IPS-20b (cell line): ENCODE measurements around the gene CUX1.

ENCODE experiments used
- H3K27ac ChIP-seq: one replicate; pipeline ENCODE4 v1.5.1; 2013; ENCODE audit warnings: low read length
- H3K27me3 ChIP-seq: 2 replicates; pipeline ENCODE4 v1.6.1; 2013; ENCODE audit warnings: mild to moderate bottlenecking, low read length, inconsistent platforms; ENCODE audit not compliant: insufficient read depth
- H3K36me3 ChIP-seq: 2 replicates; pipeline ENCODE4 v1.6.1; 2013; ENCODE audit warnings: low read depth, mild to moderate bottlenecking, inconsistent platforms, low read length, moderate library complexity; ENCODE audit not compliant: insufficient read depth
- H3K4me1 ChIP-seq: 2 replicates; pipeline ENCODE4 v1.6.1; 2013; ENCODE audit warnings: mild to moderate bottlenecking, control low read depth, inconsistent platforms, low read length, moderate library complexity; ENCODE audit not compliant: insufficient read depth
- H3K4me3 ChIP-seq: 2 replicates; pipeline ENCODE4 v1.5.1; 2013; ENCODE audit warnings: mild to moderate bottlenecking, low read length, inconsistent platforms
- H3K9ac ChIP-seq: 2 replicates; pipeline ENCODE4 v1.6.1; 2013; ENCODE audit warnings: low read depth, mild to moderate bottlenecking, inconsistent platforms, low read length, moderate library complexity
- H3K9me3 ChIP-seq: 2 replicates; pipeline ENCODE4 v1.6.1; 2013; ENCODE audit warnings: mild to moderate bottlenecking, low read depth, low read length, inconsistent platforms; ENCODE audit not compliant: insufficient read depth

CUX1 gene

DNA sequence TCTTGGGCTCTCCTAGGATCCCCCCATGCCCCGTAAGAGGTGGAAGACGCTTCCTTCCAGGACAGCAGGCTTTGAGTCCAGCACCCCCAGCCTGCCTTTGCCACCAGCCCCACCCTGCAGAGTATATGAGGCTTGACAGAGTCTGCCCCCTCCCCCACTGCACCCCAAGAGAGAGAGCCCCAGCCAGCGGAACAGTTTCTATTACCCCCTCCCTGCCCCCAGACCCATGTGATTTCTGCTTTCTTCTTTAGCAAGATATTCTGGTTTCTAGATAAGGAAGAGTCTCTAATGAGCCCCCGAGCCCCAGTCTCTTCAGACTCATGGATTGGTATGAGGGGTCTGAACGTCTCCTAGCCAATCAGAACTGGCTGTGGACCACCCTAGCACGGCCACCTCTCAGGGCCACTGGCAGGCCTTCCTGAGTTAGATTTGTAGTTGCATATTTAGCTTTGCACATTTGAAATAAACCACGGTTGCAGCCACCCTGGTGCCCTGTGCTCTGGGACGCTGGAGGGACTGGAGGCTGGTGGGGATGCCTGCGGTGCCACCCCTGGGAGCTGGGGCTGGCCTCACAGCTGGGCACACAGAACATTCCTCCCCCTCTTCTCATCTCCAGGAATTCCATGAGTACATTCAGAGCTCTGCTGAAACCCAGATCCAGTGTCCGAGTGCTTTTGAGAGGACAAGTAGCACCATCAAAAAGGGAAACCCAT is 466.2 kb downstream of the CUX1 start:
- H3K9ac ChIP-seq = no peak overlapping the region

DNA sequence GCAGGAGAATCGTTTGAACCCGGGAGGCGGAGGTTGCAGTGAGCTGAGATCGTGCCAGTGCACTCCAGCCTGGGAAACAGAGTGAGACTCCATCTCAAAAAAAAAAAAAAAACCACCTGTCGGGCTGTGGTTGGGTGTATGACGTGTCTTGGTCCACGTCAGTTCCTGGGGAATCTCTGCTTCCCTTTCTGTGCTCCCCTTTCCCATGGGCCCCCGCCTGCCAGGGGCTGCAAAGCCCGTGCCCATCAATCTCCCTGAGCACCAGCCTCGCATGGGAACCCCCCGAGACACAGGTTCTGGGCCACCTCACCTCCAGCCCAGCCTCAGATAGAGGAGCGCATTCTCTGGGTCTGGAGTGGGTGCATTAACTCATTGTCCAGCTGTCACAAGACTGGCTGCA is 467.0 kb downstream of the CUX1 start:
- H3K27me3 ChIP-seq = peaks cover 27% of the 10 kb centered on the region; the same call in 1 of the 2 replicates
- no peak overlapping the region for H3K4me3 ChIP-seq
- no peak overlapping the region for H3K27ac ChIP-seq
- no peak overlapping the region for H3K9ac ChIP-seq
- H3K4me1 ChIP-seq = no peaks in the 10 kb centered on the region; the same call in 1 of the 2 replicates
- no peaks in the 10 kb centered on the region for H3K36me3 ChIP-seq
- no peaks in the 10 kb centered on the region for H3K9me3 ChIP-seq

More for the DNA sequence above, 466.2 kb downstream of the CUX1 start:
- no peaks in the 10 kb centered on the region for H3K9me3 ChIP-seq
- no peaks in the 10 kb centered on the region for H3K36me3 ChIP-seq
- H3K4me3 ChIP-seq = no peak overlapping the region
- H3K27ac ChIP-seq = no peak overlapping the region
- H3K4me1 ChIP-seq = no peaks in the 10 kb centered on the region; the same call in 1 of the 2 replicates
- H3K27me3 ChIP-seq = peaks cover 21% of the 10 kb centered on the region; the same call in 1 of the 2 replicates

DNA sequence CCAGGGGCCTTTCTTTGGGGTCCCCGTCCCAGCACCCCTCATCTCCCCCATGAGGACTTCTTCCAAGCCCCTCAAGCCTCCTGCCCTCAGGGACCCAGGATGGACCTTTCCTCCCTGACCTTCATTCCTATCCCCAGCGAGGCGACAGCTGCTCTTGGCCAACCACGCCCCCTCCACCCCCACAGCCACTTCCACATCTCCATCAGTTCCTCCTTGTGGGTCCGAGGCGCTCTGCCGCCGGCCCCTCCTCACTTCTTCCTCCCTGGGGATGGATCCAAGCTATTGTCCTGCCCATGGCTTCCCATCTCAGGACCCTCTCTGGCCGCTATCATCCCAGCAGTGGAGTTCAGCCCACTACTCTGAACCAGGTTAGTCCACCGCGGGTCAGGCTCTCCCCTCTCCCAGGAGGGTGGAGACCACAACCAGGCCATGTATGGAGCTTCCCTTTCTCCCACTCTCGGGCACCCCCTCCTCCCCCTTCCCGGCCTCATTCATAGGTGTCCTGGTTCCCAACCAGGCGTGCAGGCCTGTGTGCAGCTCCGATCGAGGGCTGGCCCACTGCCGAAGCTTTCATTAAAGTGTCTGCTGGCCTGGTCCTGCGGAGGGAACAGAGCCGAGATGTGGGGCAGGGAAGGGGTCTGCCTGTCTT is 467.6 kb downstream of the CUX1 start:
- Histone ChIP-seq H3K4me3 (no peak overlapping the region), H3K27ac (no peak overlapping the region), H3K27me3 (peaks cover 27% of the 10 kb centered on the region; the same call in 1 of the 2 replicates), H3K4me1 (no peaks in the 10 kb centered on the region), H3K9ac (no peak overlapping the region), H3K36me3 (no peaks in the 10 kb centered on the region), H3K9me3 (no peaks in the 10 kb centered on the region)

DNA sequence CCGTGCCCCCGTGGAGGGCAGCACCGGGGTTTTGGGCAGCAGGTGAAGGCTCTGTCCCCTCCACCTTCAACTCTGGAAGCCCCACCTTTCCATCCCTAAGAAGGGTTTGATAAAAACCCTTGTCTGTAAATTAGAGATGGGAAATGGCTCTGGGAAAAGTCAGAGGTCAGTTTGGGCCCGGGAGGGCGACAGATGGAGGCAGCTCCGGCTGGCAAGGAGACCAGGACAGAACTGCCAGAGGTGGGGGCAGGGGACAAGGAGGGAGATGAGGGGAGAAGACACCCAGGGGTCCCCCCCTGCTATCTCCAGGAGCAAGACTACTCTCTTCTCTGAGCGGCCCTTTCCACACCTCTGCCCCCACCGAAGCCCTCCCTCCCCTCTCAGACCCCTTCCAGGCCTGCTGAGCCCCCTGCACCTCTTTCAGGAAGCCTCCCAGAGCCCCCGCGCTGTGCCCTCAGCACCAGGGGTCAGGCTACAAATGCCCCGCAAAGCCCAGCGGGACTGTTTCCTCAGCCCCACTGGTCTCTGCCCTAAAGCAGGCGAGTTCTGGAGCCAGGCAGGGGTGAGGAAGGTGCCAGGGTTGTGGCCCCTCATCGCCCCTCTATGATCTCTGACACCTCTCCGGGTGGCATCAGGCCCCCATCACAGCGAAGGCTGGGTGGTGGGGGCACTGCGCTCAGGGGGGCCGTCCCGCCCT is 468.3 kb downstream of the CUX1 start:
- Histone ChIP-seq H3K9ac (peak overlapping the region; percentile 88; the same call in 1 of the 2 replicates), H3K4me3 (peak overlapping the region; percentile 69; the same call in 1 of the 2 replicates), H3K9me3 (no peaks in the 10 kb centered on the region), H3K27me3 (peaks cover 27% of the 10 kb centered on the region; the same call in 1 of the 2 replicates), H3K4me1 (no peaks in the 10 kb centered on the region), H3K27ac (no peak overlapping the region), H3K36me3 (no peaks in the 10 kb centered on the region)

GRCh38 chr7:102286237-102287110 is 469.0 kb downstream of the CUX1 start, which contains the start of gene SH2B2:
Gene SH2B2, plus strand, starts transcription at chr7:102286868. Its CDS starts 13,683 bp downstream, at chr7:102300551.
- Histone ChIP-seq H3K4me1 (no peaks in the 10 kb centered on the region), H3K36me3 (no peaks in the 10 kb centered on the region), H3K27ac (no peak within 1 kb of the TSS), H3K4me3 (peak within 1 kb of the TSS; percentile 81), H3K27me3 (peaks cover 27% of the 10 kb centered on the region; the same call in 1 of the 2 replicates), H3K9me3 (no peaks in the 10 kb centered on the region), H3K9ac (peak within 1 kb of the TSS; percentile 88; the same call in 1 of the 2 replicates)

- Histone ChIP-seq H3K4me3 (peak overlapping the region; percentile 81), H3K9me3 (no peaks in the 10 kb centered on the region), H3K36me3 (no peaks in the 10 kb centered on the region), H3K27me3 (peaks cover 27% of the 10 kb centered on the region; the same call in 1 of the 2 replicates), H3K9ac (peak overlapping the region; percentile 69; the same call in 1 of the 2 replicates), H3K27ac (no peak overlapping the region), H3K4me1 (no peaks in the 10 kb centered on the region)
Observed at GRCh38 chr7:102287111-102287980, 469.9 kb downstream of the CUX1 start.

DNA sequence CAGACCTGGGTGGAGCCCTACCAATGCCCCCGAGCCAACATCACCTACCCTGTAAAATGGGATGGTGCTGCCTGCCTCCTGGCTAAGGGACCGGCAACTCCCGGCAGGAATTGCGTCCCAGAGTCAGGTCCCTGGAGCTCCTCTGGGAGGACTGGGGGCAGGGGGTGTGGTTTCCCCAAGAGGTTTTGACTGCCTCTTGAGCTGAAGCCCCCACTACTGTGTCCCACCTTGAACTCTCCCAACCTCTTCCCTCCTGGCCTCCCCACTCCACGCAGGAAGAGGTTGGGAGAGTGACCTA is 470.5 kb downstream of the CUX1 start:
- H3K4me3 ChIP-seq = peak overlapping the region; percentile 81
- no peaks in the 10 kb centered on the region for H3K9me3 ChIP-seq
- H3K36me3 ChIP-seq = no peaks in the 10 kb centered on the region
- no peaks in the 10 kb centered on the region for H3K4me1 ChIP-seq
- H3K9ac ChIP-seq = peak overlapping the region; percentile 69; the same call in 1 of the 2 replicates
- H3K27me3 ChIP-seq = peaks cover 27% of the 10 kb centered on the region; the same call in 1 of the 2 replicates
- no peak overlapping the region for H3K27ac ChIP-seq

- H3K9me3 ChIP-seq = no peaks in the 10 kb centered on the region
- H3K4me1 ChIP-seq = peaks cover 3% of the 10 kb centered on the region; the same call in 1 of the 2 replicates
- no peaks in the 10 kb centered on the region for H3K36me3 ChIP-seq
- peaks cover 27% of the 10 kb centered on the region; the same call in 1 of the 2 replicates for H3K27me3 ChIP-seq
- H3K27ac ChIP-seq = no peak overlapping the region
- peak overlapping the region; percentile 81 for H3K4me3 ChIP-seq
- H3K9ac ChIP-seq = peak overlapping the region; percentile 69; the same call in 1 of the 2 replicates
Observed at GRCh38 chr7:102288285-102288930, 471.0 kb downstream of the CUX1 start.

- H3K9me3 ChIP-seq = no peaks in the 10 kb centered on the region
- peaks cover 4% of the 10 kb centered on the region; the same call in 1 of the 2 replicates for H3K4me1 ChIP-seq
- no peaks in the 10 kb centered on the region for H3K36me3 ChIP-seq
- peaks cover 27% of the 10 kb centered on the region; the same call in 1 of the 2 replicates for H3K27me3 ChIP-seq
- no peak overlapping the region for H3K27ac ChIP-seq
- no peak overlapping the region for H3K4me3 ChIP-seq
- no peak overlapping the region for H3K9ac ChIP-seq
Observed at GRCh38 chr7:102289057-102289456, 471.6 kb downstream of the CUX1 start.
